Fibroblast of lung (primary cell): ENCODE measurements around the gene ZCCHC14. TPM values are rescaled to one million over a fixed set of nuclear protein-coding genes. Genes with fewer than 3 reads are reported as not detected.
A peak's percentile ranks its signal among the peaks of the same experiment; 100 is the strongest.
"Not testable (repeated sequence)": the region's sequence is repeated elsewhere in the genome, so short reads cannot be mapped to it uniquely, and the experiment has no call there.

Experiments
- DNase-seq, 2 donors: peaks; one replicate each; pipeline versions ENCODE4 v3.0.0 to v3.0.0-alpha.2; 2010; ENCODE audit warnings: low read depth in 2 of 2
- H2AFZ ChIP-seq: 2 replicates; pipeline ENCODE4 v1.5.1; 2012; ENCODE audit warnings: low read length, control low read depth, inconsistent platforms
- H3K27ac ChIP-seq: 2 replicates; pipeline ENCODE4 v1.5.1; 2011; ENCODE audit warnings: low read length, control low read depth; ENCODE audit not compliant: insufficient read depth
- H3K27me3 ChIP-seq: 2 replicates; pipeline ENCODE4 v1.5.1; 2011; ENCODE audit warnings: mild to moderate bottlenecking, low read length; ENCODE audit not compliant: control insufficient read depth, insufficient read depth
- H3K36me3 ChIP-seq: 2 replicates; pipeline ENCODE4 v1.5.1; 2011; ENCODE audit warnings: low read length; ENCODE audit not compliant: control insufficient read depth, insufficient read depth
- H3K4me1 ChIP-seq: 2 replicates; pipeline ENCODE4 v1.5.1; 2011; ENCODE audit warnings: low read length; ENCODE audit not compliant: control insufficient read depth, insufficient read depth; ENCODE audit errors: extremely low read depth
- H3K4me2 ChIP-seq: 2 replicates; pipeline ENCODE4 v1.5.1; 2011; ENCODE audit warnings: low read length, control low read depth; ENCODE audit not compliant: insufficient read depth; ENCODE audit errors: extremely low read depth
- H3K4me3 ChIP-seq, 4 experiments: fragments of 200-600 bp in 1 of 4; sonication (generic) in 1 of 4; replicated peaks in 1 of 4; 2 replicates each; pipeline ENCODE4 v1.5.1; 2011 to 2016; ENCODE audit warnings: low read length in 4 of 4, low read depth in 3 of 4, mild to moderate bottlenecking in 3 of 4, control low read depth in 2 of 4, inconsistent platforms in 1 of 4, mixed read lengths in 1 of 4; ENCODE audit not compliant: insufficient read depth in 1 of 4; ENCODE audit errors: control extremely low read depth in 1 of 4
- H3K79me2 ChIP-seq: 2 replicates; pipeline ENCODE4 v1.5.1; 2012; ENCODE audit warnings: mild to moderate bottlenecking, low read length, inconsistent platforms; ENCODE audit not compliant: control insufficient read depth, insufficient read depth
- H3K9ac ChIP-seq: 2 replicates; pipeline ENCODE4 v1.5.1; 2011; ENCODE audit warnings: mild to moderate bottlenecking, low read length, control low read depth; ENCODE audit not compliant: insufficient read depth
- H3K9me3 ChIP-seq: 2 replicates; pipeline ENCODE4 v1.5.1; 2012; ENCODE audit warnings: low read depth, low read length; ENCODE audit not compliant: control insufficient read depth, insufficient read depth
- H4K20me1 ChIP-seq: 2 replicates; pipeline ENCODE4 v1.5.1; 2011; ENCODE audit warnings: low read length; ENCODE audit not compliant: control insufficient read depth, insufficient read depth; ENCODE audit errors: extremely low read depth
- EZH2 ChIP-seq: IDR thresholded peaks from 2 replicates; pipeline ENCODE4 v1.5.1; 2012; ENCODE audit warnings: low read length, control low read depth, mild to moderate bottlenecking; ENCODE audit errors: missing control alignments
- polyA plus RNA-seq, 2 donors: library from polyadenylated mRNA; depleted of rRNA in 1 of 2; stranded (reverse) in 1 of 2; unstranded in 1 of 2; fragments of >200 nt; gene quantifications; 2 replicates each; pipeline ENCODE4 v1.2.1, GENCODE V29; 2011 to 2012; ENCODE audit warnings: missing spikeins in 1 of 2
- total RNA-seq: library from RNA; depleted of rRNA; stranded (reverse); fragments of >200 nt; gene quantifications from 2 replicates; pipeline ENCODE4 v1.2.1, GENCODE V29; 2014
- TF ChIP-seq, protein P1 (sequence below), 2 donors: IDR thresholded peaks in 1 of 2; conservative IDR thresholded peaks in 1 of 2; 1 replicate in 1 of 2; 2 replicates in 1 of 2; pipeline ENCODE4 v1.5.1; 2011 to 2012; ENCODE audit warnings: low read length in 2 of 2, control low read depth in 1 of 2, inconsistent platforms in 1 of 2, low read depth in 1 of 2, mild to moderate bottlenecking in 1 of 2

ZCCHC14 gene
- total and polyA plus RNA-seq, 2 donors (not counting 1 experiment from before 2014, with no cell fraction given), result 6.4 to 16.3 TPM

DNA sequence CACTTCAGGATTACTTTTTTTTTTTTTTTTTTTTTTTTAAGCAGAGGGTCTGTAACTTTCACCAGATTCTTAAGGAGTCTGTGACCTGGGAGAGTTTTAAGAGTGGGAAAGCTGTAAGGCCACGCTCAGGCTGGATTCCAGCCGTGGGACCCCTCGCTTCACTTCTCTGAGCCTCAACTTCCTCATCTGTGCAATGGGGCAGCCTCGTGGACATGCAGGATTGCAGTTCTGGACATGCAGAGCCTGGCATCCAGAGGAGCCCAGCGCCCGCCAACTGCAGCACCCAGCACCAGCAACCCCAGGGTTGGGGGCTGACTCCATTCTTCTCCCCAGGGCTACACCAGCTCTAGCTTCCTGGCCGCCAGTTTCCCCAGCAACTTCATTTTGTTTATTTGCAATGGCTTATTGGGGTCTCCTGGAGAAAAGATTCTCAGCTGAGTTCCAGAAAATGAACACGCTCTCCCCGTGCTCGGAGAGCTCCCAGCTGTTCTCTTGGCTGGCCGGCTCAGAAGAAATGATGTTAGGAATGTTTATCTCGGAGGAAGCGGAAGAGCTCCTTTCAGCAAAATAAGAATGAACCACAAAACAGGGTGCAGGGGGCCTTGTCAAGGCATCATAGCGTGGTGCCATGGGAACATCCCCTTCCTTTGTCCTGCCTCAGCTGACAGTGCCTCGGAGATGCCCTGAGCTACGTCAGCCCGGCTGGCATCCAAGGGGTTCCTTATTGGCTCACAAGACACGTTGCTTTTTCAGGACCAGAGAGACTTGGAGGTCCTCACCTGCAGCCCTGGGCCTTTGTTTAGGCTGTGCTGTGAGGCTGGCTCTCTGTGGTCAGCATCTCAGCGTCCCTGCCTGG is 22.9 kb upstream of the ZCCHC14 start:
- no peaks in the 10 kb centered on the region for H3K9me3 ChIP-seq

DNA sequence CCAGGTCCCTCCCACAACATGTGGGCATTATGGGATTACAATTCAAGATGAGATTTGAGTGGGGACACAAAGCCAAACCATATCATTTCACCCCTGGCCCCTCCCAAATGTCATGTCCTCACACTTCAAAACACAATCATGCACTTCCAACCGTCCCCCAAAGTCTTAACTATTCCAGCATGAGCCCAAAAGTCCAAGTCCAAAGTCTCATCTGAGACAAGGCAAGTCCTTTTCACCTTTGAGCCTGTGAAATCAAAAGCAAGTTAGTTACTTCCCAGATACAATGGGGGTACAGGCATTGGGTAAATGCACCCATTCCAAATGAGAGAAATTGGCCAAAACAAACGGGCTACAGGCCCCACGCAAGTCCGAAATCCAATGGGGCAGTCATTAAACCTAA is 17.0 kb upstream of the ZCCHC14 start:
- not testable (repeated sequence) for DNase-seq, H3K9me3 ChIP-seq, H3K9ac ChIP-seq, H3K4me3 ChIP-seq, H3K79me2 ChIP-seq, H3K4me2 ChIP-seq, H3K27ac ChIP-seq, H3K4me1 ChIP-seq, H2AFZ ChIP-seq, H4K20me1 ChIP-seq, H3K36me3 ChIP-seq
- H3K27me3 ChIP-seq, result peaks cover 23% of the 10 kb centered on the region

More for the DNA sequence above, 22.9 kb upstream of the ZCCHC14 start:
- Histone ChIP-seq H3K4me2 (no peak overlapping the region), H3K36me3 (no peaks in the 10 kb centered on the region), H3K79me2 (no peaks in the 10 kb centered on the region), H3K27me3 (no peaks in the 10 kb centered on the region), H3K4me1 (peaks cover 10% of the 10 kb centered on the region), H3K27ac (no peak overlapping the region), H3K4me3 (no peak overlapping the region), H4K20me1 (no peaks in the 10 kb centered on the region), H3K9ac (no peak overlapping the region), H2AFZ (peak overlapping the region; percentile 53)
- no peak for DNase-seq
- TF ChIP-seq EZH2, result no peak
- TF ChIP-seq, protein P1, sequence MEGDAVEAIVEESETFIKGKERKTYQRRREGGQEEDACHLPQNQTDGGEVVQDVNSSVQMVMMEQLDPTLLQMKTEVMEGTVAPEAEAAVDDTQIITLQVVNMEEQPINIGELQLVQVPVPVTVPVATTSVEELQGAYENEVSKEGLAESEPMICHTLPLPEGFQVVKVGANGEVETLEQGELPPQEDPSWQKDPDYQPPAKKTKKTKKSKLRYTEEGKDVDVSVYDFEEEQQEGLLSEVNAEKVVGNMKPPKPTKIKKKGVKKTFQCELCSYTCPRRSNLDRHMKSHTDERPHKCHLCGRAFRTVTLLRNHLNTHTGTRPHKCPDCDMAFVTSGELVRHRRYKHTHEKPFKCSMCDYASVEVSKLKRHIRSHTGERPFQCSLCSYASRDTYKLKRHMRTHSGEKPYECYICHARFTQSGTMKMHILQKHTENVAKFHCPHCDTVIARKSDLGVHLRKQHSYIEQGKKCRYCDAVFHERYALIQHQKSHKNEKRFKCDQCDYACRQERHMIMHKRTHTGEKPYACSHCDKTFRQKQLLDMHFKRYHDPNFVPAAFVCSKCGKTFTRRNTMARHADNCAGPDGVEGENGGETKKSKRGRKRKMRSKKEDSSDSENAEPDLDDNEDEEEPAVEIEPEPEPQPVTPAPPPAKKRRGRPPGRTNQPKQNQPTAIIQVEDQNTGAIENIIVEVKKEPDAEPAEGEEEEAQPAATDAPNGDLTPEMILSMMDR (conservative IDR thresholded peaks at IDR 0.05 in 1 of 2, IDR thresholded peaks at IDR 0.05 in 1 of 2; ENCODE audit: low read depth in 1 of 2, low read length in 2 of 2), result no peak

GRCh38 chr16:87507351-87508069 is 14.7 kb upstream of the ZCCHC14 start:
- H2AFZ ChIP-seq, result no peak overlapping the region
- H3K4me1 ChIP-seq, result no peaks in the 10 kb centered on the region
- no peaks in the 10 kb centered on the region for H3K79me2 ChIP-seq
- H3K4me2 ChIP-seq, result peak overlapping the region; percentile 35
- no peak overlapping the region for H3K27ac ChIP-seq
- peak; percentile 35 for TF ChIP-seq EZH2
- TF ChIP-seq, protein P1 (conservative IDR thresholded peaks at IDR 0.05 in 1 of 2, IDR thresholded peaks at IDR 0.05 in 1 of 2; ENCODE audit: low read depth in 1 of 2, low read length in 2 of 2), result no peak
- no peaks in the 10 kb centered on the region for H4K20me1 ChIP-seq
- peaks cover 25% of the 10 kb centered on the region for H3K27me3 ChIP-seq
- no peak overlapping the region for H3K9ac ChIP-seq
- no peak overlapping the region for H3K4me3 ChIP-seq
- H3K9me3 ChIP-seq, result no peaks in the 10 kb centered on the region
- H3K36me3 ChIP-seq, result no peaks in the 10 kb centered on the region
- DNase-seq, result no peak
